Activated CD4-positive, alpha-beta T cell treated with anti-CD3 and anti-CD28 coated beads, Interleukin-2, amount 10 ng/mL, durations not matched to agents 24 days and 14 days (primary cell): ENCODE results near the gene MAB21L4. TPM values are rescaled to one million over a fixed set of nuclear protein-coding genes. Genes with fewer than 3 reads are reported as not detected.

Experiments used
- DNase-seq: peaks from one replicate; pipeline ENCODE4 v3.0.0; 2022
- H3K27ac Mint-ChIP-seq: one replicate; pipeline ENCODE4 v1.8.0; 2022; ENCODE audit warnings: mild to moderate bottlenecking, mixed read lengths
- H3K27me3 Mint-ChIP-seq: one replicate; pipeline ENCODE4 v1.8.0; 2022; ENCODE audit warnings: mixed read lengths
- H3K36me3 Mint-ChIP-seq: one replicate; pipeline ENCODE4 v1.8.0; 2022; ENCODE audit warnings: low read depth, mild to moderate bottlenecking, mixed read lengths
- H3K4me1 Mint-ChIP-seq: one replicate; pipeline ENCODE4 v1.8.0; 2021; ENCODE audit warnings: mixed read lengths
- H3K4me3 Mint-ChIP-seq: one replicate; pipeline ENCODE4 v1.8.0; 2022; ENCODE audit warnings: mild to moderate bottlenecking, moderate library complexity, mixed read lengths
- H3K9me3 Mint-ChIP-seq: one replicate; pipeline ENCODE4 v1.8.0; 2021; ENCODE audit warnings: mixed read lengths
- intact Hi-C: fragments of 100-400 bp; cut with micrococcal nuclease; formaldehyde crosslinking; loops from one replicate; pipeline ENCODE4 v1.15.1; 2023
- total RNA-seq: library from RNA; stranded (reverse); gene quantifications from 2 replicates; pipeline ENCODE4 v1.2.3, GENCODE V29; 2022

MAB21L4 gene
- total RNA-seq, 1 donor from 2014 or later: not detected

DNA sequence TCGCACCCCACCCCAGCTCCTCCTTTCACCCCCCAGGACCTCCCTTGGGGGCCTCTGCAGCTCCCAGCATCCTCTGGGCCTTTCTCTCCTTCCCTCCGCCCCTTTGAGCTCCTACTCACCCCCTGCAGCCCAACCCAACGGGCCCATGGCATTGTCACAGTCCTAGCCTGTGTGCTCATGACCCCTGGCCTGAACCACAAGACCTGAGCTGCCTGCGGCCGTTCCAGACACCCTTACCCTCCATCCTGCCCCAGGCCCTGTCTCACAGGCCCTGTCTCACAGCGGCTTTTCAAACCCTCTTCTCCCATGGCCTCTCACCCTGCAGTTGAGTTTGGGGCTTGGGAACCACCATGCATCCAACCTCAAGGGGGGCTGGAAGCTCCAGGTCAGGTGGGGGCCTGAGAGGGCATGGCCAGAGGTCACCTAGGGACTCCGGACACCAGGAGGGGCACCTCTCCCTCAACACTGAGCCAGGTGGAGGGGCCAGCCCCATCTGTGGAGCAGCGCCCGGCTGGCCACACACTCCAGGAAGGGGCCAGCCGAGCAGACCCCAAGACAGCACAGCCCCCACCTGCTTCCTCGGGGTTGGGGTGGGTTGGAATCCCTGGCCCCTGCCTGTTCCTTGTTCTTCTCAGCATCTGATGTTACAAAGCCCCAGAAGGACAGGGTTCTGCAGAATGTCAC, 6.9 kb downstream of the MAB21L4 start:
- no peak overlapping the region for H3K4me3 Mint-ChIP-seq
- H3K4me1 Mint-ChIP-seq: peaks cover 2% of the 10 kb centered on the region
- no peaks in the 10 kb centered on the region for H3K9me3 Mint-ChIP-seq
- no peaks in the 10 kb centered on the region for H3K36me3 Mint-ChIP-seq
- no peaks in the 10 kb centered on the region for H3K27me3 Mint-ChIP-seq
- DNase-seq: no peak
- H3K27ac Mint-ChIP-seq: no peak overlapping the region
- intact Hi-C loops: no loop called here

GRCh38 chr2:240888130-240888889, 7.6 kb downstream of the MAB21L4 start:
- intact Hi-C loops: no loop called here
- no peaks in the 10 kb centered on the region for H3K4me1 Mint-ChIP-seq
- H3K36me3 Mint-ChIP-seq: no peaks in the 10 kb centered on the region

GRCh38 chr2:240887631-240888030, 8.3 kb downstream of the MAB21L4 start:
- Mint-ChIP-seq H3K27me3 (peaks cover 5% of the 10 kb centered on the region), H3K9me3 (no peaks in the 10 kb centered on the region), H3K4me3 (no peak overlapping the region), H3K27ac (no peak overlapping the region), H3K36me3 (no peaks in the 10 kb centered on the region), H3K4me1 (no peaks in the 10 kb centered on the region)
- DNase-seq: no peak
- intact Hi-C loops: no loop called here

More at GRCh38 chr2:240888130-240888889, 7.6 kb downstream of the MAB21L4 start:
- H3K27me3 Mint-ChIP-seq: peaks cover 1% of the 10 kb centered on the region
- no peaks in the 10 kb centered on the region for H3K9me3 Mint-ChIP-seq
- no peak overlapping the region for H3K27ac Mint-ChIP-seq
- H3K4me3 Mint-ChIP-seq: no peak overlapping the region
- no peak for DNase-seq

DNA sequence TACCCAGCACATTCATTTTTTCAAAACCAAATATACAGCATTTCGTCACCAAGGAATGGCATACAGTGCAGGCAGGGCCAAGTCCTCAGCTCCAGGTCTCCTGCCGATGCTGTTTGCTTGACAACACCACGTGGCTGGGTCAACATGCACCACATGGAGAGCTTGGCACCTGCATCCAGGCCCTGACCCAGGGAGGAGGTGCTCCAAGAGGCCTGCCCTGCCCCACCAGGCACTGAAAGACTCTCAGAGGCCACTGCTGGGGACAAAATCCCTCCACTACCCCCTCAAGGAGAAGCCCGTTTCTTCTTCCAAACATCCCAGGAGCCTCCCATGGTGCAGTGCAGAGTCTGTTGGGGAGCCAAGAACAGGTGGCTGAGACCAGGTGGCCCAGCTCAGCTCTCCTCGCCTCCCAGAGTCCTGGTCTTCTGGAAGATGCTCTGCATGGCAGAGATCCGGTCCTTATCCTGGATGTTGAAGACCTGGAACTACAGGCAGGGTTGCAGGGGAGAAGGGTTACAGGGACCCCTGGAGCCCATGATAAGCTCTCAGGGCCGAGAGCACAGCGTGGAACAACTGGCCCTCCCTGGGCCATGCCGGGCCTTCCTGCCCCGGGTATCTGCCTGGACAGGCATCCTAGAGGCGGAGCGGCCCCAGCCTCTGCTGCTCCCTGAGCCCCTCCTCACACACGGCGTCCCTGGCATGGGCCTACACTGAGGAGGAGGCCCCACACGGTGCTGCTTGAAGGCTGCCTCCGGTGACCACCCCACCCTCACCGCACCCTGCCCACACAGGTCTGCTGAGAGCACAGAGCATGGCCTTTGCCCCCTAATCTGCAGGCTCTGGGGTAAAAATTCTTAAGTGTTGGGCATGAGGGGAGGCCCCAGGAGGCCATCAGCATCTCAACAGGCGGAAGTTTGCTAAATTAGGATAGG, 9.0 kb downstream of the MAB21L4 start:
- H3K4me3 Mint-ChIP-seq: no peak overlapping the region
- intact Hi-C loops: no loop called here

GRCh38 chr2:240886023-240886565, 9.9 kb downstream of the MAB21L4 start:
- no peak for DNase-seq
- H3K27ac Mint-ChIP-seq: no peak overlapping the region
- H3K27me3 Mint-ChIP-seq: peaks cover 12% of the 10 kb centered on the region
- H3K4me1 Mint-ChIP-seq: no peaks in the 10 kb centered on the region
- H3K36me3 Mint-ChIP-seq: no peaks in the 10 kb centered on the region
- H3K4me3 Mint-ChIP-seq: no peak overlapping the region
- intact Hi-C loops: no loop called here
- no peaks in the 10 kb centered on the region for H3K9me3 Mint-ChIP-seq

More for the DNA sequence above, 9.0 kb downstream of the MAB21L4 start:
- no peak for DNase-seq
- Mint-ChIP-seq H3K27me3 (peaks cover 10% of the 10 kb centered on the region), H3K36me3 (no peaks in the 10 kb centered on the region), H3K27ac (no peak overlapping the region), H3K9me3 (no peaks in the 10 kb centered on the region), H3K4me1 (no peaks in the 10 kb centered on the region)

GRCh38 chr2:240885566-240885965, 10.4 kb downstream of the MAB21L4 start:
- intact Hi-C loops: no loop called here
- Mint-ChIP-seq H3K9me3 (no peaks in the 10 kb centered on the region), H3K27ac (no peak overlapping the region), H3K36me3 (no peaks in the 10 kb centered on the region), H3K4me1 (no peaks in the 10 kb centered on the region), H3K4me3 (no peak overlapping the region), H3K27me3 (peaks cover 12% of the 10 kb centered on the region)
- DNase-seq: no peak

DNA sequence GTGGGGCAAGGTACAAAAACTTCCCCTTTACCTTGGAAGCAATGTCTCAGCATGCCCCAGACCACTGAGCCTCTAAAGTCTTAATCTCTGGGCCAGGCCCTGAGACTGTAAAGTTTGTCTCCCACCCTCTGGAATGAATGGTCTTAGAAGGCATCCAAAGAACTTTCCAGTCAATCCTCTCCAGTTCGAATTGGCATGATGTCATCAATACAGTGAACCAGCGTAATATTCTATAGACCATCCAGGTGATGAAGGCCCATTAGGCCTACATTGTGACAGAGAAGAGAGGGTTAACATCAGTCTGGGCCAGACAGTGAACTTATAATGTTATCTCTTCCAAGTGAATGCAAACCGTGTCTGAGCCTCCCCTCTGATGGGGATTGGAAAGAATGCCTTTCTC, 11.2 kb downstream of the MAB21L4 start:
- no peak for DNase-seq
- Mint-ChIP-seq H3K9me3 (no peaks in the 10 kb centered on the region), H3K4me3 (no peak overlapping the region), H3K4me1 (no peaks in the 10 kb centered on the region), H3K27me3 (peaks cover 12% of the 10 kb centered on the region), H3K27ac (no peak overlapping the region), H3K36me3 (no peaks in the 10 kb centered on the region)
- intact Hi-C loops: no loop called here

DNA sequence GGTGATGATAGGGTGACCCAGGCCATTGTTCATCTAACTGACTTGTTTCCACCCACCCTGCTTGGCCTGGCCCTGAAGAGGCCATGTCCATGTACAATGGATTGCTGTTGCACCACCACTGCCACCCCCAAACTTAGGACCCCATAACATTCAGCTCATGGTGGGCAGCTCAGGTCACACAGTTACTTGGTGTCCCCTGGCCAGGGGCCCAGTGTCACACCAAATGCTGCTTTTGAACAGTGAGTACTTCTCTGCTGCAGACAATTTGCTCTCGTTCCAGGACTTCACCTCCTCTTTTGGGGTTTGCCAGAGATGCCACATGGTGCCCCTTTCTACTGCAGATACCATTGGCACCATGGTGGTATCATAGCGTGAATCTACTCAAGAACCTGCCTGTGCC, 11.7 kb downstream of the MAB21L4 start:
- intact Hi-C loops: no loop called here
- Mint-ChIP-seq H3K27me3 (peaks cover 12% of the 10 kb centered on the region), H3K4me1 (no peaks in the 10 kb centered on the region), H3K27ac (no peak overlapping the region), H3K36me3 (no peaks in the 10 kb centered on the region), H3K9me3 (no peaks in the 10 kb centered on the region), H3K4me3 (no peak overlapping the region)
- DNase-seq: no peak

DNA sequence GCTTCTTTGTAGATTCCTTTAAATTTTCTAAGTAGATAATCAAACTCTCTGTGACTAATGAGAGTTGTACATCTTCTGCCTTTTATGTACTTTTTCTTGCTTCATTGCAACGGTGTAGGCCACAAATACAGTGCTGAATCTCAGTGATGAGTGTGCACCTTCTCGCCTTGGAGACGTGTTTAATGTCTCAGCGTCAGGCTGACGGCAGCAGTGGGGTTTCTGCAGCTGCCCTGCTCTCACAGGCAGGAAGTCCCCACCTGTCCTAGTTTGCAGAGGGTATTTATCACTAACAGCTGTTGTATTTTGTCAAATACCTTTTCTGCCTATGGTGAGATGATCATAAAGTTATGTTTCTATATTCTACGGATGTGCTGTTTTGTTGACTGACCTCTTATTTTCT, 14.0 kb downstream of the MAB21L4 start:
- no peak overlapping the region for H3K4me3 Mint-ChIP-seq
- intact Hi-C loops: no loop called here
- H3K36me3 Mint-ChIP-seq: no peaks in the 10 kb centered on the region
- no peak for DNase-seq
- H3K27ac Mint-ChIP-seq: no peak overlapping the region
- no peaks in the 10 kb centered on the region for H3K4me1 Mint-ChIP-seq
- no peaks in the 10 kb centered on the region for H3K9me3 Mint-ChIP-seq
- H3K27me3 Mint-ChIP-seq: peaks cover 12% of the 10 kb centered on the region

DNA sequence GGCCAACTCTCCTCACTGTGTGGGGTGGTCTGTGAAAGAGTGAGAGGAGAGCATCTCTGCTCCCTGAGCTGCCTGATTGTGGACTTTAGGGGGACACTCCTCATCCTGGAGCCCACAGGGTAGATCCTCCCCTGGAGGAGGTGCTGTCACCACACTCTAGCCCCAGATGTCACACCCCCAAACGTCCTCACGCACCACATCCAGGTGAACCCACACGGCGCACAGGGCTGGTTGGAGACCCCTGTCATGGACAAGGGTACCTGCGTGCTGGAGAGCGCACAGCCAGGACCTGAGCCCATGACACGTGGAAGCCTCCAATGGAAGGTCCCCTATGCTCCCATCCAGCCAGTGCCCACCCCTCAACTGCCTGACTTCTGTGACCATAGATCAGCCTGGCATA, 16.9 kb downstream of the MAB21L4 start:
- Mint-ChIP-seq H3K27me3 (peaks cover 12% of the 10 kb centered on the region), H3K36me3 (no peaks in the 10 kb centered on the region), H3K4me3 (no peak overlapping the region), H3K27ac (no peak overlapping the region), H3K4me1 (no peaks in the 10 kb centered on the region), H3K9me3 (no peaks in the 10 kb centered on the region)
- DNase-seq: no peak
- intact Hi-C loops: no loop called here

DNA sequence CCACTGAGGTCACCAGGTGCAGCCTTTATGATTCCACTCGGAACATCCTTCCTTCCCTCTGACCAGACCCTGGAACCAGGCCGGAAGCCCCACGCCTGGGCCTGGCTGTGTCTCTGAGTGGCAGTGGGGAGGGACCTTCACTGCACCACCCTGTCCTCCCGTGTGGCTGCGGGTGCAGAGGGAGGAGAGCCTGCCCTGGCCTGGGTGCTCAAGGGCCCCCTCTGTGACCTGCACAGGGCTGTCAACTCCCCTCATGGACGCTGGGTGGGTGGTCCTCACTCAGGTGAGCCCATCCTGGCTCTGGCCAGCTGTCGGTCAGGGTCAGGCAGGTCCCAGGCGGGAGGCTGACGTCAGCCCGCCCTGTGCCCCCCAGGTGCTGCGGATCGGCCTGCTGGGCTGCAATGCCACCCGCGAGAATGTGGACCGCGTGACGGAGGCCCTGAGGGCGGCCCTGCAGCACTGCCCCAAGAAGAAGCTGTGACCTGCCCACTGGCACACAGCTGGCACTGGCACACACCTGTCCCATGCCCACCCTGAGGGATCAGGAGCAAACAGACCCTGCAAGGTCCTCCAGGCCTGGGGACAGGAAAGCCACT, 17.5 kb downstream of the MAB21L4 start:
- H3K27ac Mint-ChIP-seq: no peak overlapping the region
- H3K36me3 Mint-ChIP-seq: no peaks in the 10 kb centered on the region
- H3K27me3 Mint-ChIP-seq: peaks cover 12% of the 10 kb centered on the region
- intact Hi-C loops: no loop called here
- no peaks in the 10 kb centered on the region for H3K9me3 Mint-ChIP-seq
- no peak for DNase-seq
- H3K4me1 Mint-ChIP-seq: no peaks in the 10 kb centered on the region
- no peak overlapping the region for H3K4me3 Mint-ChIP-seq

DNA sequence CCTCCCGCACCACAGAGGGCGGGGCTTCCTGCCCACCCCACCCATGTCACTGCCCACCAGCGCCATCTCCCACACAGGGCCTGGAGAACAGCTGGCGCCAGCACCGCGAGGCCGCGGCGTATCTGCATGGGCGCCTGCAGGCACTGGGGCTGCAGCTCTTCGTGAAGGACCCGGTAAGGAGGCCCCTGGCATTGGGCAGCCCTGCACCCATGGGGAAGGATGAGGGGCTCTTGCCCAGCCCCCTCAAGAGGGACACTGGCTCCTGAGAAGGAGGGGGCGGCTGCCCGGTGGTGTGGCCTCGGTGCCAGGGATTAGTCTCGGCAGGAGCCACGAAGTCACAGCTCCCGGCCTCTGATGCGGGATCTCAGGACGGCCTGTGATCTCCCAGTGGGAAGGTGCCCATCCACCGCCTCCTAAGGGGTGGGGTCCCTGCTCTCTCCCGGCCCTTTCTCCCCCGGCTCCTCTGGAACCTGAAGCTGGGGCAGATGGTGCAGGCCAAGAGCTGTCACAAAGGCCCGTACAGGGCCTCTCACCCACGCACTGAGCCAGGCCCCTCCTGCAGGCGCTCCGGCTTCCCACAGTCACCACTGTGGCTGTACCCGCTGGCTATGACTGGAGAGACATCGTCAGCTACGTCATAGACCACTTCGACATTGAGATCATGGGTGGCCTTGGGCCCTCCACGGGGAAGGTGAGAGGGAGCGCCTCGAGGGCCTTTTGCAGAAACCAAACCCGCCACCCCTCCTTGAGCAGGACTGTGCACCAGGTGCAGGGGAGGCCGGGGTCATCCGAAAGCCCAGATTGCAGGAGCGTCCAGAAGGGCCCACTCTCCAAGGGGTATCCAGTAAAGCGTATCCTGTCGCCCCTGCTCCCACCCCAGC, 18.3 kb downstream of the MAB21L4 start:
- no peak for DNase-seq
- H3K4me1 Mint-ChIP-seq: no peaks in the 10 kb centered on the region
- peaks cover 8% of the 10 kb centered on the region for H3K27me3 Mint-ChIP-seq
- H3K27ac Mint-ChIP-seq: no peak overlapping the region
- no peaks in the 10 kb centered on the region for H3K9me3 Mint-ChIP-seq
- H3K36me3 Mint-ChIP-seq: no peaks in the 10 kb centered on the region
- H3K4me3 Mint-ChIP-seq: no peak overlapping the region
- intact Hi-C loops: no loop called here
